HCEC 1CT (cell line): ENCODE measurements around the gene HDLBP.

Source experiments
- DNase-seq: peaks from one replicate; pipeline ENCODE4 v3.0.0-alpha.2; 2017

The HDLBP gene

DNA sequence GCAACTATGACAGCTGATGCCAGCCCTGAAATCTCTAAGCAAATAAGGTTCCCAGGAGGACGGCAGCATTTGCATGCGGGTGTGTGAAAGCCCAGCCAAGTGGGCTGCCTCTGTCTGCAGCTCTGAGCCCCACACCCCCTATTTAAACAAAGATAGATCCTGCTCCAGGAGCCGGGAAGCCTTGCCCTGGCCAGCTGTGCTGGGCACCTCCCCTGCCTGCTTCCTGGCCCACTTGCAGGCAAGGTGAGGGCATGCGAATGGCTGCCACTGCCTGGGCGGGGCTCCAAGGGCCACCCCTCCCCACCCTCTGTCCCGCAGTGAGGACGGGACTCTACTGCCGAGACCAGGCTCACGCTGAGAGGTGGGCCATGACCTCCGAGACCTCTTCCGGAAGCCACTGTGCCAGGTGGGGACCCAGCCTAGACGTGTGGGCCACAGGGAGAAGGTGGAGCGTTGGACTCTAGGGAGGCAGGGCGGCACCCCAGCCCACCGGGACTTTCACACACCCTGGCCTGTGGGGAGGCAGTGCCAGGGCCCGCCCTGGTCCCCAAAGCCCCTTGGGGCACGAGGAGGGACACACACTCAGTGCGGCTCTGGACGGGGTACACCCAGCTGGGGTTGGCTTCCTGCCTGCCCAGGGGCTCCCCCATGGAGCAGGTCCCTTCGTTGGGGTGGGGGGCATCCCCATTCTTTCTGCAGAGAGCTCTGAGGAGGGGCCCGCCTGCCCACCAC, 126.9 kb downstream of the HDLBP start, which contains the start of gene ANO7:
ANO7 (plus strand) TSS at position 317 of the 732 bp plus-strand sequence. CDS start 1,387 bp downstream, outside the sequence.
- no peak for DNase-seq

DNA sequence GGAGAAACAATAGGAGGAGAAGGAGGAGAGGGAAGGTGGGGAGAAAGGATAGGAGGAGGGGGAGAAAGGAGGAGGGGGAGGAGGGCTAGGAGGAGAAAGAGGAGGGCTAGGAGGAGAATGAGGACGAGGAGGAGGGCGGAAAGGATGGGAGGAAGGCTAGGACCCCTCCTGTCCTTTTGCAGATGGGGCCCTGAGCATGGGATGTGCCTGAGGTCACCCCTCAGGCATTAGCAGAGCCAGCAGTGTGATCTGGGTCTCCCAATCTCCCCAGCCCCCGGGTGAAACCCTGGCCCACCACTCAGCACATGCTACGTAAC, 127.6 kb downstream of the HDLBP start:
- DNase-seq, result no peak

DNA sequence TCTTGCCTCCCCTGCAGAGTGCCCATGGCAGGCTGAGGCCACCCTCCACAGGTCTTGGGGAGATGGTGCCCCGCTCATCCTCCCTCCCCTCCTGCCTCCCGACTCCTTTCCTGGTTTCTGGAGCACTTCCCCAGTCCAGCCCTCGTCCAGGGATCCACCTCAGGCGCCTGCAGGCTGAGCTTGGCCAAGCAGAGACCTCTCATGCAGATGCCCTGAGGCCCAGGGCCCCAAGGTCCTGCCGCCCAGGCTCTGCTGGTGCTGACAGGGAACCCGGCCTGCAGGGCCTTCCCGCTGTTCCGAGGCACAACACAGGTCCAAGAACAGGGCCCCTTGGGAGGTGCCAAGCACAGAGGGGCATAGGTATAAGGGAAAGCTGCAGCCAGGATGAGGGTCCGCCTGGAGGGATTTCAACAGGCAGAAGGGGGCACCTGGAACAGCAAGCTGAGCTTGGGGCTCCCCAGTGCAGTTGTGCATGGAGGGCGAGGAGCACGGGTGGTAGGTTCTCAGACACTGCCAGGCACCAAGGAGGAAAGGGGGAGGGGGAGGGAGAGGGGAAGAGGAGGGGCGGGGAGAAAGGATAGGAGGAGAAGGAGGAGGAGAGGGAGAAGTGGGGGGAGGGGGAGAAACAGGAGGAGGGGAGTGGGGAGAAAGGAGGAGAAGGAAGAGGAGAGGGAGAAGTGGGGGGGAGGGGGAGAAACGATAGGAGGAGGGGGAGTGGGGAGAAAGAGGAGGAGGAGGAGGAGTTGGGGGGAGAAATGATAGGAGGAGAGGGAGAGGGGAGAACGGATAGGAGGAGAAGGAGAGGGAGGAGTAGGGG, 128.2 kb downstream of the HDLBP start:
- no peak for DNase-seq

DNA sequence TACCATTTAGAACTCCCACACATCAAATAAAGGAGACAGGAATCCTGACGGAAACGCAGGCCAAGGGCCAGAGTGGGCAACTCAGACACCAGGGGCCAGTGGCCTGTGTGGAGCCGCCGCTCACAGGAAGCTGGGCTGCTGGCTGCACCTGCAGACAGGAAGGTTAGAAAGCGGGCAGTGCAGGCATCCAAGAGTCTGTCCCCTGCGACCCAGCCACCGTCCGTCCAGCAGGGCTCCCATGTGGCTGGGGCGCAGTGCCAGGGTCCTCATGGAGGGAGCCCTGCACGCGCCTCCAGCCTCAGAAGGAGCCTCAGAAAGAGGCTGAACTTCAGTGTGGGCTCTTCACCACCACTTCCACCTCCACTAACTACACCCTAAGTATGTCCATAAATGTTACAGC, 129.5 kb downstream of the HDLBP start:
- no peak for DNase-seq

- DNase-seq, result no peak
These were observed 130.6 kb downstream of the HDLBP start for GRCh38 chr2:241184901-241185300.

DNA sequence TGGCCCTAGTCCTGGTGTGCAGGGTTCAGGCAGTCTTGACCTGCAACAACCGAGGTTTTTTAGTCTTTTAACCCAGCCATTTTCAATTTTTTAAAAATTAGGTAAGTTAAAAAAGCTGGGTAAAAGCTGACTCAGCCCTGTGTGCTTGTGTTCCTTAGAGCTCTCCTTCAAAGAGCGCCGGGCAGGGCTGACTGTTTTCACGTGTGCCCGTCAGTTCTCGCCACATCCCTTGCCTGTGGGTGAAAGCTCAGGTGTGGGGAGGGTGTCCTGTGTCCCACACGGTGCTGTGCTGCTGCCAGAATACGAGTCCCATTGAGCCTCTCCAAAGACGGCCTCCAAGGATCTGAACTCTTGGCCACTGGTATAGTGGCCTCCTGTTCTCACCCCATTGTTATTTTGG, 132.3 kb downstream of the HDLBP start:
- no peak for DNase-seq

DNA sequence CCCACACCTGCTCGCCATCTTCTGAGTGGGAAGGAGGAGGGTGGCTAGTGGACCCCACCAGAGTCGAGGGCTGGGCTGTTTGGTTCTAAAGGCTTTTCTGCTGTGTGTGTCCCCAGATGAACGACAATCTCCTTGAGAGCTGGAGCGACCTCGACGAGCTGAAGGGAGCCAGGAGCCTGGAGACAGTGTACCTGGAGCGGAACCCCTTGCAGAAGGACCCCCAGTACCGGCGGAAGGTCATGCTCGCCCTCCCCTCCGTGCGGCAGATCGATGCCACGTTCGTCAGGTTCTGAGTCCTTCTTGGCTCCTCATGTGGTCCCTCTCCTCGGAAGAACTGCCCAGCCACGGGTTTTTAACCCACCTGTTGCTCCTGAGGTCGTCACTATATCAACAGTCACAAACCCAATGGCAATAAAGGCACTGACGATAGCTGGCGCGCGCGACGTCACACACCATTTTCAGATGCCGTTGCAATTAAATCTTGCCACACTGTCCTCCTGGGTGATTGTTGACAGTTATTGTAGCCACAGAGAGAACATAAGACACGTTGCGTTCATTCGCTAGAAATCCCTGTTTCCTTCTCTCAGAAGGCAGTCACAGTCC, 132.8 kb downstream of the HDLBP start:
- DNase-seq, result no peak

DNA sequence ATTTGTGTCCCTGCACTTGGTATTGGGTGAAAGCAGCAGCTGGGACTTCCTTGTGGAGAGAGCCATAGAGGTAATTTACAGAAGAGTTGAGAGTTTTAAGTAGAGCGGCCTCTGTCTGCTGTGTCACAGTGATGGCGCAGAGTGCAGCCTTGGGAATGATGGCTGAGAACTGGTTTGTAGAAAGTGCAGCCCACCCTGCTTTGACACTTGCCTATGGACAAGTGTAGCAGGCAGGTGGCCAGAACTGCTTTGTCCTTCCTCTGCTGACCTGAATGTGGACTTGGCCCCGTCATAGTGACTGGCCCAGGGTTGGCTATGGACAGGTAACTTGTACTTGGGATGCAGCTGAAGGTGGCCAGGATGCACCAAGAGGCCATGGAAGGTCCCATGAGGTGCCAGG, 133.3 kb downstream of the HDLBP start:
- no peak for DNase-seq

DNA sequence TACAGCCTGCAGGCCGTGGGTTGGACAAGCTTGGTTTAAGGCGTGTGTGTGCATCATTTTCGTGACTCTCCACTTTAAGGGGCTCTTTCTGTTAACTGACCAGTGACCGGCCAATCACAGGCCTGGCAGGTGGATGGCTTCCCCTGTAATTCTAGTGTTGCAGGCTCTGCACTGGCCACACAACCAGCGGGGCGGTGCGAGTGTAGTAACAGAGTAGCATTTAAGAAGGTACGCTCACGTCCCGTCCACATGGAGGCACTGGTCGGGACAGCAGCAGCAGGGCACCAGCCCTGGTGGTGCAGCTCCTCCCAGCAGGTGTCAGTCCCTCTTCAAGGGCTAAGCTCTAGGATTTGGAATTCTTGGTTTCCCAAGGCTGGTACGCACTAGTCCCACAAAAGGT, 135.0 kb downstream of the HDLBP start:
- no peak for DNase-seq

DNA sequence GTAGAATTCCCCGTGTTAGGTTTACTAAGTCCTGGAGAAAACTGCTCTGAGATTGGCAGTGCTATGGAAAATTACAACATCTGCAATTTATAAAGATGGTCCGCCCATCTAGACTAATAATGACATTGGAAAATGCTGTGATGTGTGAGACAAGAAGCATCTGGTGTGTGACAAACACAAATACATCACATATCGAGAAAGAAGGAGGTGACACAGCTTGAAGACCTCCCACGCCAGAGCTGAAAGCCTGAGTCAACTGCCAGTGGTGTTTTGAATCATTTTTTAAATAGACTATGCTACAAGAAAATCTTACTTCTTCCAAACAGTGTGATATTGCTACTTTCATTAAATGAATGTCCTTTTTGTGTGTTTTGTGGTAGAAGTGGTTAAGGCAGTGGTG, 135.6 kb downstream of the HDLBP start:
- DNase-seq, result no peak

DNA sequence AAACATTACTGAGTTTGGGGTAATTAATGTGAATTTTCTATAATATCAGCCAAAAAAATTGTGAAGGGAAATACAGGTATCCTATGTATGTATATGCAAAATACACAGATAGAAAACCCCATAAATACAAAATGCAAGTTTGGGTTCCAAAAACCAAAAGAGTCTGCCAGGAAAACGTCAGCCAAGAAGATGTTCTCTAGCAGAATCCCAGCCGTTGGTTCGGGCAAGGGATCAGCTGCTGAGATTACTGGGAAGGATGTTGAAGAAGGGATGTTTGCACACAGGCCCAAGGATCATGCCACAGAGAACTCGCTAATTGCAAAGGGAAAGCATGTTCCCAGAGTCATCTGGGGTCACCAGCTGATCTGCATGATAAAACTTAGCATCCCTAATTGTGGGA, 136.5 kb downstream of the HDLBP start:
- no peak for DNase-seq

DNA sequence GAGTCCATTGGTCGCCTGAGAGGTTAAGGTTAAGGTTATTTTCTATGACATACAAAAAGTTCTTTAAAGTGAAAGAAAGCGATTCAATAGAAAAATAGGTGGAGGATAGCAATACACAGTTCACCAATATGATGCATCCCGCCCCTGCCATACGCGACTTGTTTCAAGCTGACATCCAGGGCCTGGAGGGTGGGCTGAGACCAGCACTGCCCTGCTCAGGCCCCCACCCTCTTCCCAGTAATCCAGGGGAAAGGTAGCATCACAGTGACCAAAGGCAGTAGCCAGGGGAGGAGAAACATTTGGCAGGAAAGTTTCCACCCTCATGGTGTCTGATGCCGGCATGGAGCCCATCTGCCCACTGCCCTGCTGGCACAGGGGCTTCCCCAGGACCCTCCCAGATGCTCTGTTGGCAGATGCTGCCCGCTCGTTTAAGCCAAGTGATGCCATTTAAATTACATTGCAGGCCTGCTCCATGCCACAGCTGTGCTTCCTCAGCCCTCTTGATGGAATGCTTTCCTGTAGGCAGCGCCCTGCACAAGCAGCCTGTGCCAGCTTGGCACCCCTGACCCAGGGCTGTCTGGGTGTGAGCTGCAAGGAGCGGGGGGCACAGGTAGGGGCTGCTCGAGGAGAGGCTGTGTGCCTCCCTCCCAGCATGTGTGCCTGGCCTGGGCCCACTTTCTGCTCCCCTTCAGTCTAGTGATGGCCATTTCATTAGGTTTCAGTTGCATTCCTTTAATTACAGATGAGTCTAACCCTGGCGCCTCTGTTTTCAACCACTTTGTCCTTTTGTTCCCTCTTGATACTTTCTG, 137.7 kb downstream of the HDLBP start:
- no peak for DNase-seq
